Activated B cell treated with CpG ODN at 0.5 μM for 24 hours (primary cell): ENCODE results near the gene LAMP5. TPM values are rescaled to one million over a fixed set of nuclear protein-coding genes. Genes with fewer than 3 reads are reported as not detected.

Experiments used
- ATAC-seq: fragments of 200-7000 bp; cut with Tn5 transposase; one replicate; pipeline ENCODE4 v1.10.0; 2021; ENCODE audit warnings: low read depth, mild to moderate bottlenecking, moderate library complexity
- CTCF ChIA-PET: fragments of 350-600 bp; sonication (Branson Sonifier 250); formaldehyde crosslinking; loops from one replicate; lab custom pipeline; 2021; ENCODE audit warnings: antibody characterized with exemption; lab: Charles Lee
- POLR2A ChIA-PET: fragments of 350-600 bp; sonication (Branson Sonifier 250); formaldehyde crosslinking; loops from one replicate; lab custom pipeline; 2021; ENCODE audit warnings: antibody characterized with exemption; lab: Charles Lee
- DNase-seq: peaks from one replicate; pipeline ENCODE4 v3.0.0; 2022
- H3K27ac Mint-ChIP-seq: one replicate; pipeline ENCODE4 v1.8.0; 2020; ENCODE audit warnings: mixed read lengths
- H3K27me3 Mint-ChIP-seq: one replicate; pipeline ENCODE4 v1.8.0; 2021; ENCODE audit warnings: mixed read lengths
- H3K36me3 Mint-ChIP-seq: one replicate; pipeline ENCODE4 v1.8.0; 2021; ENCODE audit warnings: low read depth, mixed read lengths
- H3K4me1 Mint-ChIP-seq: one replicate; pipeline ENCODE4 v1.8.0; 2021; ENCODE audit warnings: mixed read lengths
- H3K4me3 Mint-ChIP-seq: one replicate; pipeline ENCODE4 v1.8.0; 2020; ENCODE audit warnings: mild to moderate bottlenecking, mixed read lengths
- H3K9me3 Mint-ChIP-seq: one replicate; pipeline ENCODE4 v1.8.0; 2020; ENCODE audit warnings: mixed read lengths
- CTCF ChIP-seq: fragments of 200-600 bp; IDR thresholded peaks from one replicate; pipeline ENCODE4 v1.8.0; 2022; ENCODE audit warnings: antibody characterized with exemption, mild to moderate bottlenecking
- intact Hi-C: fragments of 100-400 bp; cut with micrococcal nuclease; formaldehyde crosslinking; loops from one replicate; pipeline ENCODE4 v1.15.1; 2024
- total RNA-seq: library from RNA; stranded (reverse); gene quantifications from 2 replicates; pipeline ENCODE4 v1.2.3, GENCODE V29; 2022

The LAMP5 gene
- total RNA-seq, 1 donor from 2014 or later = 0.29 TPM

GRCh38 chr20:9498322-9498721, 16.1 kb upstream of the LAMP5 start:
- POLR2A ChIA-PET = no interaction called here
- ATAC-seq (no peak), DNase-seq (no peak)
- Mint-ChIP-seq H3K27me3 (peaks cover 3% of the 10 kb centered on the region), H3K36me3 (no peaks in the 10 kb centered on the region), H3K27ac (no peak overlapping the region), H3K9me3 (no peaks in the 10 kb centered on the region), H3K4me3 (no peak overlapping the region), H3K4me1 (no peaks in the 10 kb centered on the region)
- no peak for TF ChIP-seq CTCF
- CTCF ChIA-PET = no interaction called here
- intact Hi-C loops = no loop called here

GRCh38 chr20:9499126-9499899, 15.1 kb upstream of the LAMP5 start:
- DNase-seq (no peak), ATAC-seq (no peak)
- Mint-ChIP-seq H3K9me3 (no peaks in the 10 kb centered on the region), H3K27ac (no peak overlapping the region), H3K4me1 (no peaks in the 10 kb centered on the region), H3K36me3 (no peaks in the 10 kb centered on the region), H3K27me3 (peaks cover 12% of the 10 kb centered on the region), H3K4me3 (no peak overlapping the region)
- TF ChIP-seq CTCF = no peak
- intact Hi-C loops = no loop called here
- ChIA-PET CTCF (no interaction called here), POLR2A (no interaction called here)

- ChIA-PET CTCF (no interaction called here), POLR2A (no interaction called here)
- DNase-seq (no peak), ATAC-seq (peak; percentile 52)
- H3K4me1 Mint-ChIP-seq = no peaks in the 10 kb centered on the region
- no peak overlapping the region for H3K4me3 Mint-ChIP-seq
- no peaks in the 10 kb centered on the region for H3K9me3 Mint-ChIP-seq
- intact Hi-C loops = no loop called here
- no peak overlapping the region for H3K27ac Mint-ChIP-seq
- H3K27me3 Mint-ChIP-seq = peaks cover 14% of the 10 kb centered on the region
- no peaks in the 10 kb centered on the region for H3K36me3 Mint-ChIP-seq
- TF ChIP-seq CTCF = no peak
Observed at GRCh38 chr20:9500121-9500520, 14.3 kb upstream of the LAMP5 start.

GRCh38 chr20:9501473-9501872, 12.9 kb upstream of the LAMP5 start:
- no peak for TF ChIP-seq CTCF
- intact Hi-C loops = no loop called here
- H3K36me3 Mint-ChIP-seq = no peaks in the 10 kb centered on the region
- H3K27ac Mint-ChIP-seq = no peak overlapping the region
- no peak for ATAC-seq
- no peak overlapping the region for H3K4me3 Mint-ChIP-seq
- no peaks in the 10 kb centered on the region for H3K9me3 Mint-ChIP-seq
- CTCF ChIA-PET = no interaction called here
- H3K4me1 Mint-ChIP-seq = no peaks in the 10 kb centered on the region
- DNase-seq = no peak
- peaks cover 24% of the 10 kb centered on the region for H3K27me3 Mint-ChIP-seq
- POLR2A ChIA-PET = no interaction called here

GRCh38 chr20:9503526-9504245, 10.7 kb upstream of the LAMP5 start:
- POLR2A ChIA-PET = no interaction called here
- Mint-ChIP-seq H3K4me1 (peaks cover 11% of the 10 kb centered on the region), H3K27me3 (peaks cover 34% of the 10 kb centered on the region), H3K4me3 (no peak overlapping the region), H3K27ac (no peak overlapping the region), H3K36me3 (no peaks in the 10 kb centered on the region), H3K9me3 (no peaks in the 10 kb centered on the region)
- TF ChIP-seq CTCF = no peak
- DNase-seq = no peak
- intact Hi-C loops = no loop called here
- ATAC-seq = no peak
- CTCF ChIA-PET = no interaction called here
